COLO668 (cell line): Measurements from ENCODE around the gene SLC16A12.
A peak's percentile ranks its signal among the peaks of the same experiment; 100 is the strongest.
"Not testable (repeated sequence)": the region's sequence is repeated elsewhere in the genome, so short reads cannot be mapped to it uniquely, and the experiment has no call there.

Source experiments
- DNase-seq: peaks from one replicate; lab custom pipeline; 2025; ENCODE audit not compliant: unreplicated experiment; lab: John Stamatoyannopoulos, UW

SLC16A12 gene

DNA sequence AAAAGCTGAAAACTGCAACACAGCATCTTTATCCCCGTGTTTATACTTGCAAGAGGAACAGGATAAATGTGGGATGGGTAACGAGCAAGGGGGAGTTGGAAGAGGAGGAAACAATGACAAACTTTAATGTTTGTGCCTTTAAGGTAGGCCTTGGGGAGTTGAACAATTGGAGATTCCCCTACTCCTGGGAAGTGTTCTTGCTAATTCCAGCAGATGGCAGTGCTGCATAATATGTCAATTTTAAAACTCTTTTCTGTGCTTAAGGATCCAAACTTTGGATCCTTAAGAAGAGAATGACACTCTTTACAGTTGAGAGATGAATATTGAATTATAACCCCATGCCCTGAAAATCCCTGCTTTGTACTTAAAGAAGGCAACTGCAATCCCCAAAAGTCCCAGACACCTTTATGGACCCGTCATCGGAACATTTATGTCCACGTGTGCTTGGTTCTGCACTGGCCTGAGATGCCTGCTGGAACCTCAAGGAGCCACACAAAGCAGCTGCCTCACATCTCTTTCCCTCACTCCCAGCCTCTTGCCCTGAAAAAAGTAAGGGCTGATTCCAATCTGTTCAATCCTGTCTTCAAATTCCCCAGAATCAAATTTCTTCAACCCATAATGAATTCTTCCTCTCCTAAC, 109.0 kb downstream of the SLC16A12 start:
- no peak for DNase-seq

GRCh38 chr10:89425000-89425399, 110.4 kb downstream of the SLC16A12 start:
- DNase-seq = no peak

DNA sequence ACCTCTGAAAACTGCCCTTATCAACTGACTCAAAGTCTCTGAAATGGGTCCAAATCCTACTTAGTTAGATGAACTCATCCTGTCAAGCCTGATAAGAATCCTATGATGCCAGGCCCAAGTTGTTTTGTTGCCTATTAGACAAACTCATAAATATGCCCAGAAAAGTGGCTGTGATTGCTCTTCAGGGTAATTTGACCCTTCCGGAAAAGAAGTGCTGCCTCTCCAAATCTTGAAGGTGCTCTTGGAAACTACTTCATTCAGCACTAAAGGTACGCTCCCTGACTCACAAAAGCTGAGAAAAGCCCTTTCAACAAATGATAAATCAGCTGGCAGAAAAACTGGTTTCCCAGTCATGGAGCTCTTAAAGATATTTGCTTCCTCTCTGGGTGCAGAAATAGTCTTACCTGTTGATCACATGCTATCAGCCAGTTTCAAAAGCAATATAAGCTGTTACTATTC, 114.3 kb downstream of the SLC16A12 start:
- no peak for DNase-seq

- DNase-seq = no peak
These were observed 115.8 kb downstream of the SLC16A12 start for GRCh38 chr10:89419548-89419947.

DNA sequence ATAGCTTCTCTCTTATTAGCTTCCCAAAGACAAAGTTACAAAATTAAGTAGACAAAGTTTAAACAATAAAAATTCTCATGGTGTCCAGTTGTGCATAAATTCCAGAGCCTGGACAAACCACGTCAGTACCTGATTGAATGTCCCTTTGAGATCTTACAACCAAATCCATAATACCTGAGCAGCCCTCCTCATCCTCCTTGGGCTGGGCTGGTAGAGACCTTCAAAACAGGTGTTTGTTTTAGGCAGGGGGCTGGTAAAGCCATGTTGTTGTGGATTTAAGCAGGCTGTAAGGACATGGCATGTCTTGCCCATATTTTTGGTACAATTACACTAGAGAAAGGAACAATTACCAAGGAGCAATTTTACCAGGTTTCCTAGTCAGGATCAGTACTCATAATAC, 118.9 kb downstream of the SLC16A12 start:
- no peak for DNase-seq

DNA sequence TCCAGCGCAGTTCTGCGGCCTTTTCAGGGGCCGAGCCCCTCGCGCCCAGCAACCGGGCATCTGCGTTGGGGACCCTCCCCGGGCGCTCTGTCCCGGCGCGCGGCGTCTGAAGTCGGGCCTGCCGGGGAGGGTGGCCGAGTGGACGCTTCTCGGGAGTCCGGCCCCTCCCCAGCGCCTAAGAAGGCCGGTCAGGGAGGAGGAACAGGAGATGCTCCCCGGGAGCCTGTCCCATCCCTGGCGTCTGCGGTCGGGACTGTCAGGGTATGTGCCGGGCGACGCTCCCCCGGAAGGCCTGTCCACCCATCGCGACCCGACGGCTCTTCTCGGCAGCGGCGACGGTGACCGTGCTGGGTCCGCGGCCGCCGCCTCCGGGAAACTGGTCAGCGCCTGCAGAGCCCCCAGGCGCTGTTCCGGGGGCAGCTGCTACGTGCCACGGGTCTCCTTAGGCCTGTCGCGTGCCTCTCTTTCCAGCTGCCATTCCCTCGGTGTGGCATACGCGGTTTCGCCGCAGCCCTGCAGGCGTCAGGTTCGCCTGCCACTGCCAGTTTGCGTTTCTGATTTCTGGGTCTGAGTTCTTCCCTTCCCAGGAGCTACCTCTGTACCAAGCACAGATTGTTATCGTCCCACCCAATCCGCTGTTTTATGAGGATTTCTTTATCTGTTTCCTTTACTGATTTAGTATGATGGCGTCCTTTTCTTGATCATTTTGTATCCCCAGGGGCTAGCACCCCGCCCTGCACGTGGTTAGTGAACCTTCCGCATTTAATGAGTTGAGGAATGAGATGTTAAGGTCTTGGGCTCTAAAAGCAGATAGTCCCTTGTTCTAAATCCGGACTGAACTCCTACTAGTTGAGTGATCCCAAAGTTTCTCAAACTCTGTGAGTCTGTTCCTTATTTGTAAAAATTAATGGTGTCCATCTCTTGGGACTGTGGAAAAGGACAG, 120.2 kb downstream of the SLC16A12 start:
- peak; percentile 54 for DNase-seq

DNA sequence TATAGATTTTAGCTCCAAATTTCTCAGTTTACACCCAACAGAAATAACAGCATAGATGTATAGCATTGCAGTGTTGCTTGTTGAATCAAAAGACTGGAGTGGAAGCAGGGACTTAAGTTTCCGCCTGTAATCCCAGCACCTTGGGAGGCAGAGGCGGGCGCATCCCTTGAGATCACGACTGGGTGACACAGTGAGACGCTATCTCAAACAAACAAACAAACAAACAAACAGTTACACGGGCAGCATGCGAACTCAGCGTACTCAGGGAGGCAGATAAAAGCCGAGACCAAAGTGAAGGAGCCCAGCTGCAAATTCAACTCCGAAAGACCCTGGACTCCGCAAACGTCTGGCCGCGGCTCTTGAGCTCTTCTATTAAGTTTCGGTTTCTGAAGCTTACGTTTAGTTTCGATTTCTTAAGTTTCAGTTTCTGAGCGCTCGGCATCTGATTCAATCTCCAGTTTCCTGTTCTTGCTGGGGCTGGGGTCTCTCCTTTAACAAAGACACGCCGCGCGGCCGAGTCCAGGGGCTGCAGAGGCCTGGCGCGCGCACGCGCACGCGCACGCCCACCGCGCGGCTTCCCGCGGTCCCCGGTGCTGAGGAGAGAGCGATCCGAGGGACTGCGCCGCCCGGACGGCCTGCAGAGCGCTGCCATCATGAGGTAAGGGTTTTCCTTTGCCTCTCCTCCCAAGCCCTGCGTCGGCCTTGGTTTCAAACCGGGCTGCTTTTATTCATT, 121.1 kb downstream of the SLC16A12 start, which contains the start of gene IFIT5:
TSS of gene IFIT5 (plus strand) at position 423 of the 733 bp plus-strand sequence. CDS start at position 654, 231 bp downstream.
- DNase-seq = peak; percentile 70

- no peak for DNase-seq
These were observed 121.9 kb downstream of the SLC16A12 start for GRCh38 chr10:89413398-89413912.

DNA sequence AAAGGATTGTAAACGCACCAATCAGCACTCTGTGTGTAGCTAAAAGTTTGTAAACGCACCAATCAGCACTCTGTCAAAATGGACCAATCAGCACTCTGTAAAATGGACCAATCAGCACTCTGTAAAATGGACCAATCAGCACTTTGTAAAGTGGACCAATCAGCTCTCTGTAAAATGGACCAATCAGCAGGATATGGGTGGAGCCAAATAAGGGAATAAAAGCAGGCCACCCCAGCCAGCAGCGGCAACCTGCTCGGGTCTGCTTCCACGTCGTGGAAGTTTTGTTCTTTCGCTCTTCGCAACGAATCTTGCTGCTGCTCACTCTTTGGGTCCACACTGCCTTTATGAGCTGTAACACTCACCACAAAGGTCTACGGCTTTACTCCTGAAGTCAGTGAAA, 123.1 kb downstream of the SLC16A12 start:
- not testable (repeated sequence) for DNase-seq

- DNase-seq = not testable (repeated sequence)
These were observed 124.3 kb downstream of the SLC16A12 start for GRCh38 chr10:89411135-89411534.

GRCh38 chr10:89410551-89410950, 124.8 kb downstream of the SLC16A12 start:
- not testable (repeated sequence) for DNase-seq

- not testable (repeated sequence) for DNase-seq
These were observed 126.1 kb downstream of the SLC16A12 start for GRCh38 chr10:89409282-89409681.

GRCh38 chr10:89407792-89408191, 127.6 kb downstream of the SLC16A12 start:
- not testable (repeated sequence) for DNase-seq

DNA sequence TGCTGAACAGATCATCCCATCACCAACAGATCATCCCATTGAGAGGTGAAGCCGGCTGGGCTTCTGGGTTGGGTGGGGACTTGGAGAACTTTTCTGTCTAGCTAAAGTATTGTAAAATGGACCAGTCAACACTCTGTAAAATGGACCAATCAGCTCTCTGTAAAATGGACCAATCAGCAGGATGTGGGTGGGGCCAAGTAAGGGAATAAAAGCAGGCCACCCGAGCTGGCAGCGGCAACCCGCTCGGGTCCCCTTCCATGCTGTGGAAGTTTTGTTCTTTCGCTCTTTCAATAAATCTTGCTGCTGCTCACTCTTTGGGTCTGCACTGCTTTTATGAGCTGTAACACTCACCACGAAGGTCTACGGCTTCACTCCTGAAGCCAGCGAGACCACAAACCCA, 129.2 kb downstream of the SLC16A12 start:
- not testable (repeated sequence) for DNase-seq

DNA sequence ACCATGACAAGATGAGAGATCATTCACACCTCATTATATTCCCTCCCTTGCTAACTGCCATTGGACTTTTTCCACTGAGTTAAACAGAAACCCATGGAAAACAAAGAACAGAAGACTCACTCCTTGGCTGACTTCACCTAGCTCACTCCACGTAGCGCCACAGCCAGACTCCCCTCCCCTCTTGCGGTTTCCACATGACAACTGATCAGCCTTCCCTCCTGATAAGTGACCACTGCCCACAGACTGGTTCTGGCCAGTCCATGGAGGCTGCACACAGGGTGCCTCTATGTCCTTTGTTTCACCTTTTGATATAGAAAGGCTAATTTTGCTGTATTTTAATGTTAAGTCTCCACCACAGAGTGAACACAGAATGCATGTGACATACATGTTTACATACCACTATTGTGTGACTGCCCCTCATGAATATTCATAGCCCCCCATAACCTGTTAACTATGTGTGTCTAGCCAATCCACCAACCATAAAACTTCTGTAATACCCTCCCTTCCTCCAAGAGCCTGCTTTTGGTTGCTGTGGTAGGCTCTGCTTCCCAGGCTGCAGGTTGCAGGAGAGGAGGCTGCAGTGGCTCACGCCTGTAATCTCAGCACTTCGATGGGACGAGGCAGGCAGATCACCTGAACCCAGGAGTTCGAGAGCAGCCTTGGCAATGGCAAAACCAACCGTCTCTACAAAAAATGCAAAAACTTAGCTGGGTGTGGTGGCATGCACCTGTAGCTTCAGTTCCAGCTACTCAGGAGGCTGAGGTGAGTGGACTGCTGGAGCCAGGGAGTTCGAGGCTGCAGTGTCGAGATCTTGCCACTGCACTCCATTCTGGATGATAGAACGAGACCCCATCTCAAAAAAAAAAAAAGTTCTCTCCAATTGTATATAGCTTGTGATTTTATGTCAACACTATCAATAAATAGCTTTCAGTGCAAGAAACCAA, 131.0 kb downstream of the SLC16A12 start:
- no peak for DNase-seq

GRCh38 chr10:89403043-89403442, 132.4 kb downstream of the SLC16A12 start:
- no peak for DNase-seq

DNA sequence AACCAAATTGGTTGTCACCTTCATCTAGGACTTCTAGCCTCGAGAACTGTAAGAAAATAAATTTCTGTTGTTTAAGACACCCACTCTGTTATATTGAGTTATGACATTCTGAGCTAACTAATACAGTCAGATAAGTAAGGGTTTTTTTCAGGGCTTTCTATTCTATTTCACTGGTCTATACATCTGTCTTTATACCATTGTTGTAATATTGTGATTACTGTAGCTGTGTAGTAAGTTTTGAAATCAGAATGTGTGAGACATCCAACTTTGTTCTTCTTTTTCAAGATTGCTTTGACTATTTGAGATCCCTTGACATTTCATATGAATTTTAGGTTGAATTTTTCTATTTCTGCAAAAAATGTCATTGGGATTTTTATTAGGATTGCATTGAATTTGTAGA, 135.4 kb downstream of the SLC16A12 start:
- no peak for DNase-seq

- no peak for DNase-seq
These were observed 137.2 kb downstream of the SLC16A12 start for GRCh38 chr10:89398003-89398749.

- DNase-seq = no peak
These were observed 140.3 kb downstream of the SLC16A12 start for GRCh38 chr10:89395141-89395540.
